ENCODE data around the gene PAK3. TPM values are rescaled to one million over a fixed set of nuclear protein-coding genes. Genes with fewer than 3 reads are reported as not detected.

PAK3 gene
- total RNA-seq, 4 donors from 2014 or later: 1.8 to 5.0 (median 2.2) TPM

GRCh38 chrX:111216293-111216801 lies 120.4 kb downstream of the PAK3 start:
- Histone ChIP-seq H3K4me1 (no peaks in the 10 kb centered on the region), H3K27me3 (no peaks in the 10 kb centered on the region), H3K4me3 (no peak overlapping the region), H3K9me3 (no peaks in the 10 kb centered on the region), H3K27ac (no peak overlapping the region), H3K36me3 (no peaks in the 10 kb centered on the region)
- WGBS, 2 donors (ENCODE audit: low coverage in 1 of 2): 89 to 96% methylated on average over 4 to 6 of the region's 6 CpGs
- TF ChIP-seq CTCF (IDR thresholded peaks at IDR 0.05) (no peak), EP300 (IDR thresholded peaks at IDR 0.05) (no peak)
- no peak for ATAC-seq

GRCh38 chrX:111244235-111244750 lies 148.3 kb downstream of the PAK3 start:
- H3K4me1 ChIP-seq: no peaks in the 10 kb centered on the region

GRCh38 chrX:111254896-111255693 lies 159.1 kb downstream of the PAK3 start:
- ATAC-seq: no peak
- TF ChIP-seq POLR2A (IDR thresholded peaks at IDR 0.05): no peak
- TF ChIP-seq POLR2AphosphoS5 (IDR thresholded peaks at IDR 0.05): no peak
- TF ChIP-seq EP300 (IDR thresholded peaks at IDR 0.05): no peak
- no peak for TF ChIP-seq CTCF (IDR thresholded peaks at IDR 0.05)
- WGBS, 2 donors (ENCODE audit: low coverage in 1 of 2): 83 to 91% methylated on average over 6 to 7 of the region's 7 CpGs
- no peak overlapping the region for H3K4me3 ChIP-seq
- no peaks in the 10 kb centered on the region for H3K4me1 ChIP-seq
- H3K27ac ChIP-seq: no peak overlapping the region
- H3K27me3 ChIP-seq: no peaks in the 10 kb centered on the region
- no peaks in the 10 kb centered on the region for H3K36me3 ChIP-seq
- no peaks in the 10 kb centered on the region for H3K9me3 ChIP-seq

More at GRCh38 chrX:111244235-111244750, 148.3 kb downstream of the PAK3 start:
- Histone ChIP-seq H3K27ac (no peak overlapping the region), H3K27me3 (no peaks in the 10 kb centered on the region), H3K4me3 (no peak overlapping the region), H3K9me3 (no peaks in the 10 kb centered on the region), H3K36me3 (no peaks in the 10 kb centered on the region)
- ATAC-seq: no peak
- TF ChIP-seq EP300 (IDR thresholded peaks at IDR 0.05) (no peak), CTCF (IDR thresholded peaks at IDR 0.05) (peak in 3 of 4 experiments; percentile 14 to 52 (median 16))
- 17 to 54% methylated on average over 1 to 2 of the region's 2 CpGs for WGBS, 2 donors (ENCODE audit: low coverage in 1 of 2)

- Histone ChIP-seq H3K27me3 (no peaks in the 10 kb centered on the region), H3K4me3 (no peak overlapping the region), H3K27ac (no peak overlapping the region), H3K4me1 (no peaks in the 10 kb centered on the region), H3K9me3 (no peaks in the 10 kb centered on the region), H3K36me3 (no peaks in the 10 kb centered on the region)
- 47% methylated on average over 2 of the region's 3 CpGs; no CpG with 5 or more reads in 1 of the 2 donors for WGBS, 2 donors (ENCODE audit: low coverage in 1 of 2)
- no peak for ATAC-seq
- TF ChIP-seq POLR2A (IDR thresholded peaks at IDR 0.05) (no peak), POLR2AphosphoS5 (IDR thresholded peaks at IDR 0.05) (no peak), EP300 (IDR thresholded peaks at IDR 0.05) (no peak), CTCF (IDR thresholded peaks at IDR 0.05) (no peak)
Measured at GRCh38 chrX:111257733-111258132, 161.7 kb downstream of the PAK3 start.

GRCh38 chrX:111259559-111259958 lies 163.6 kb downstream of the PAK3 start:
- no peak for TF ChIP-seq CTCF (IDR thresholded peaks at IDR 0.05)
- Histone ChIP-seq H3K4me1 (no peaks in the 10 kb centered on the region), H3K9me3 (no peaks in the 10 kb centered on the region), H3K4me3 (no peak overlapping the region), H3K27me3 (no peaks in the 10 kb centered on the region), H3K27ac (no peak overlapping the region), H3K36me3 (no peaks in the 10 kb centered on the region)
- WGBS, 2 donors (ENCODE audit: low coverage in 1 of 2): 41 to 60% methylated on average over 1 to 2 of the region's 3 CpGs
- ATAC-seq: no peak
